ENCODE data around the gene PRPF6. TPM values are rescaled to one million over a fixed set of nuclear protein-coding genes. Genes with fewer than 3 reads are reported as not detected.

Gene PRPF6
- total RNA-seq, 1 donor from 2014 or later = 57.2 TPM

DNA sequence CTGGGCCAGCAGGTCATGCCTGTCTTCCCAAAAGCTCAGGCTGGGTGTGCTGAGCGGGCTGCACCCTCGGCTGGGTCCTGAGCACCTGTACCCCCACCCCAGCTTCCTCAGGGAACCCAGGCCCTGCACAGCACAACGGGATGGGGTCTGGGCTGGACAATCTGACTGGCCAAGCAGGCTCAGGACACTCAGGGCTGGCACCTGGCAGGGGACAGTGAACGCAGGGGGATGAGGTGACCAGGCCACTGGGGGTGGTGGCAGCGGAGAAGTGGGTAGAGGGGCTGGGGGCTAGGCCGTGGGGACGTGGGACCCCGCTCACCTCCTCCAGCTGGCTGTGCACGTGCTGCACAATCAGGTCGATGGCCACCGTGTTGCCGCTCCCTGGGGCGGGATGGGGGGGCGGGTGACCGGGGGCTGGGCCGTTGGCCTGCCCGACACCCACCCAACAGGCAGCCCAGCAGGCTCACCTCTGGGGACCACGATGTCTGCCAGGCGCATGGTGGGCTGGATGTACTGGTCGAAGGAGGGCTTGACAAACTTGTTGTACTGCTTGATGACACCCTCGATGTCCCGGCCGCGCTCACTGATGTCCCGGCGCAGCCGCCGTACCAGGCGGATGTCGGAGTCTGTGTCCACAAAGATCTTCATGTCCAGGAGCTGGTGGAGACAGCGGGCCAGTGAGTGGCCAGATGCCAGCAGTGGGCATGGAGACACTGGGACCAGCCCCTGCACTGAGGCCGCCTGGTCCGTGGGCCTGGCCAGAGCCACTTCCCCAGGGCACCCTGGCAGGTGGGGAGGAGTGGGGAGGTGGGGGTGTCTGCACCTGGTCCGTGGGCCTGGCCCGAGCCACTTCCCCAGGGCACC lies 36.6 kb upstream of the PRPF6 start:
- ATAC-seq = no peak

DNA sequence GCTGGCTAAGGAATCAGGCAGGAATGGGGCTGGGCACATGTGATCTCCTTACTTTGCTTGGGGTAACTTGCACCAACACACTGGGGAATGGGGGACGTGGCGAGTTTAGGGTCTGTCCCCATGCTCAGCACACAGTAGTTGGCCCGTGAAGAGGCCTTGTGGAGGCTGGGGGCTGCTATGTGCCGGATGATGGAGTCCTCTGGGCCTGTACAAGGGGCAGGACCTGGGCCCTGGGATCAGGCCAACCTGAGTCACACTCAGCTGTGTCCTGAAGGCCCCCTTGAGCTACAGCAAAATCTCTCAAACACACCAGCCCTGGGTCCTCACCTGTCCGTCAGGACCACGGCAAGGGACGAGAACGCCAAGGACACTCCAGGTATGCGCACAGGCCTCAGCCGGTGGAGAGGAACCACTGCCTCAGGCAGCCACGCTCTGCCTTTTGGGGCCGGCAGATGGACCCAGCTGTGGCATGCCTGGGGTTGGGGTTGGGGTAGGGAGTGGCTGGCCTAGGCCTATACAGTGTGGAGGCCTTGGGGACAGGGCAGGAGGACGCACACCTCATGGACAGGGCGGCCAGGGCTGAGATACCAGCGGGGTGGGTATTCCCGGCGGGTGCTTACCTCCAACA lies 35.8 kb upstream of the PRPF6 start:
- H3K27ac ChIP-seq = no peak overlapping the region
- no peaks in the 10 kb centered on the region for H3K9me3 ChIP-seq
- ATAC-seq (no peak), DNase-seq (no peak)
- H3K4me3 ChIP-seq = no peak overlapping the region
- TF ChIP-seq, protein P1, sequence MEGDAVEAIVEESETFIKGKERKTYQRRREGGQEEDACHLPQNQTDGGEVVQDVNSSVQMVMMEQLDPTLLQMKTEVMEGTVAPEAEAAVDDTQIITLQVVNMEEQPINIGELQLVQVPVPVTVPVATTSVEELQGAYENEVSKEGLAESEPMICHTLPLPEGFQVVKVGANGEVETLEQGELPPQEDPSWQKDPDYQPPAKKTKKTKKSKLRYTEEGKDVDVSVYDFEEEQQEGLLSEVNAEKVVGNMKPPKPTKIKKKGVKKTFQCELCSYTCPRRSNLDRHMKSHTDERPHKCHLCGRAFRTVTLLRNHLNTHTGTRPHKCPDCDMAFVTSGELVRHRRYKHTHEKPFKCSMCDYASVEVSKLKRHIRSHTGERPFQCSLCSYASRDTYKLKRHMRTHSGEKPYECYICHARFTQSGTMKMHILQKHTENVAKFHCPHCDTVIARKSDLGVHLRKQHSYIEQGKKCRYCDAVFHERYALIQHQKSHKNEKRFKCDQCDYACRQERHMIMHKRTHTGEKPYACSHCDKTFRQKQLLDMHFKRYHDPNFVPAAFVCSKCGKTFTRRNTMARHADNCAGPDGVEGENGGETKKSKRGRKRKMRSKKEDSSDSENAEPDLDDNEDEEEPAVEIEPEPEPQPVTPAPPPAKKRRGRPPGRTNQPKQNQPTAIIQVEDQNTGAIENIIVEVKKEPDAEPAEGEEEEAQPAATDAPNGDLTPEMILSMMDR (IDR thresholded peaks at IDR 0.05) = no peak
- peaks cover 55% of the 10 kb centered on the region for H3K36me3 ChIP-seq
- intact Hi-C loops (cut with DNase I) = no loop called here
- no peaks in the 10 kb centered on the region for H3K27me3 ChIP-seq (ENCODE audit: low read depth)
- H3K4me1 ChIP-seq = peaks cover 57% of the 10 kb centered on the region

More for the DNA sequence above, 36.6 kb upstream of the PRPF6 start:
- H3K27me3 ChIP-seq (ENCODE audit: low read depth) = no peaks in the 10 kb centered on the region
- peak overlapping the region; percentile 79 for H3K27ac ChIP-seq
- TF ChIP-seq, protein P1 (IDR thresholded peaks at IDR 0.05) = no peak
- no peak for DNase-seq
- H3K9me3 ChIP-seq = no peaks in the 10 kb centered on the region
- H3K4me1 ChIP-seq = peaks cover 49% of the 10 kb centered on the region
- no peak overlapping the region for H3K4me3 ChIP-seq
- peaks cover 63% of the 10 kb centered on the region for H3K36me3 ChIP-seq
- intact Hi-C loops (cut with DNase I) = no loop called here

DNA sequence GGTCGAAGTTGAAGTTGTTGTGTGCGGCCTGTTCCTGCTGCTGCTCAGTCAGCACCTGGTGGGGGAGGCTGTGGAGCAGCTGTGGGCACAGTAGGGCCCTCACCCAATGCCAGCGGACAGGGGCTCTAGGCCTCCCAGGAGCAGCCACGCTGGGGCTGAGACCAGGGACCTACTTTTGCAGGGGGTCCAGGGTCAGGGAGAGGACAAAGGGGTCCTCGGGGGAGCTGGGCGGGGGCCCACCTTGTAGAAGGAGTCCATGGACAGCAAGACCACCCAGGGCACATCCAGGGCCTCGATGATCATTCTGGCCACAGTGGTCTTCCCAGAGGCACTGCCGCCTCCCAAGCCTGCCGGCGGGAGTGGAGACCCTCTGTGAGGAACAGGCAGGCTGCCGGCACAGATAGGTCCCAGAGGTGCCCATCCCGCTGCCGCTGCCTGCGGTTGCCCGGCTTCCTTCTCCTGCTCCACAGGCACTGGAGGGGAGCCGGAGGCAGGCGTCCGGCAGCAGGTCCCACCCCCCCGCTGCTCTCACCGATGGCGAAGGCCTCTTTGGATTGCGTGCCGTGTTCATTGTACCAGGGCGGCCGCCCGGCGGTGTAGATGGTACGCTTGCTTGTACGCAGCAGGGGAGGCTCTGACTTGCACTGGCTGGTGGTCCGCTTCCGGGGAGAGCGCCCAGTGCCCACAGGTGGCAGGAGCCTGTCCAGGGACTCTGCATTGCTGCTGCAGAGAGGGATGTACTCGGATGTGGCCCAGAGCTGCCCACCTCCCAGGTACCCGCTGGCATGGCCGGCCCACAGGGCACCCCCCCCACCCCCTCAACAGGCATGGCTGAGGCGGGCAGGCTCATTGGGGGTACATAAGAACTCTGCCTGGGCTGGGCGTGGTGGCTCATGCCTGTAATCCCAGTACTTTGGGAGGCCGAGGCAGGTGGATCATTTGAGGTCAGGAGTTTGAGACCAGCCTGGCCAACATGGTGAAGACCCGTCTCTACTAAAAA lies 34.7 kb upstream of the PRPF6 start:
- intact Hi-C loops (cut with DNase I) = no loop called here
- DNase-seq (no peak), ATAC-seq (no peak)
- peaks cover 65% of the 10 kb centered on the region for H3K4me1 ChIP-seq
- H3K9me3 ChIP-seq = no peaks in the 10 kb centered on the region
- no peaks in the 10 kb centered on the region for H3K27me3 ChIP-seq (ENCODE audit: low read depth)
- H3K36me3 ChIP-seq = peaks cover 44% of the 10 kb centered on the region
- no peak overlapping the region for H3K27ac ChIP-seq
- H3K4me3 ChIP-seq = no peak overlapping the region
- TF ChIP-seq, protein P1 (IDR thresholded peaks at IDR 0.05) = no peak

DNA sequence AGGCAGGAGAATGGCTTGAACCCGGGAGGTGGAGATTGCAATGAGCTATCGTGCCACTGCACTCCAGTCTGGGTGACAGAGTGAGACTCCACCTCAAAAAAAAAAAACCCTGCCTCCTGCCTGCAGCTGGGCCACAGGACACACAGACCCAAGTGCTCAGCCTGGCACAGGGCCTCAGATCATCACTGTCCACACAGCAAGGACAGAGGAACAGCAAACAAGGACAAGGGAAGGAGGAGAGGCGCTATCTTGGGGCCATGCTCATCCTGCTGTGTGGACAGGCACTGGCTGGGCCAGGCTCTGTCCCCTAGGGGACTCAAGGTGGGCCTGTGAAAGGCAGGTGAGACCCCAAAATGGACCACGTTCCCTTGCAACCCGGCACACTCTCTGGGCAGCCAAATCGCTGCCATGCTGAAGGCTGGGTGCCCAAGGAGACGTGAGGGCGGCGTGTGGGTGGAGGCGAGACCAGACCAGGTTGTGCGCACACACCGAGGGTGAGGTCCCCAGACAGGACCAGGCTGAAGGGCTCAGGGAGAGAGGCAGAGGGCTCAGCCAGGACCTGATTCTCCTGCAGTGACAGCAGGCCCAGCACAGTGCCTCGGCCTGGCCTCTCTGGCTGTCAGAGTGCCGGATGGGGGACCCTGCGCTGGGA lies 33.8 kb upstream of the PRPF6 start:
- H3K27ac ChIP-seq = peak overlapping the region; percentile 86
- TF ChIP-seq, protein P1 (IDR thresholded peaks at IDR 0.05) = no peak
- intact Hi-C loops (cut with DNase I) = no loop called here

More for the DNA sequence above, 33.8 kb upstream of the PRPF6 start:
- ATAC-seq (no peak), DNase-seq (no peak)
- H3K9me3 ChIP-seq = no peaks in the 10 kb centered on the region
- H3K36me3 ChIP-seq = peaks cover 44% of the 10 kb centered on the region
- H3K4me1 ChIP-seq = peaks cover 69% of the 10 kb centered on the region
- no peak overlapping the region for H3K4me3 ChIP-seq
- no peaks in the 10 kb centered on the region for H3K27me3 ChIP-seq (ENCODE audit: low read depth)

Data from lower lobe of right lung (tissue), 2 donors.